Measurements from ENCODE around the gene ZMYND8. TPM values are rescaled to one million over a fixed set of nuclear protein-coding genes. Genes with fewer than 3 reads are reported as not detected.

ZMYND8 gene
- total and polyA plus RNA-seq, 2 of the 8 experiments (the other 6 are each of a cell fraction or from before 2014, with no cell fraction given), result 50.5 to 163 TPM

DNA sequence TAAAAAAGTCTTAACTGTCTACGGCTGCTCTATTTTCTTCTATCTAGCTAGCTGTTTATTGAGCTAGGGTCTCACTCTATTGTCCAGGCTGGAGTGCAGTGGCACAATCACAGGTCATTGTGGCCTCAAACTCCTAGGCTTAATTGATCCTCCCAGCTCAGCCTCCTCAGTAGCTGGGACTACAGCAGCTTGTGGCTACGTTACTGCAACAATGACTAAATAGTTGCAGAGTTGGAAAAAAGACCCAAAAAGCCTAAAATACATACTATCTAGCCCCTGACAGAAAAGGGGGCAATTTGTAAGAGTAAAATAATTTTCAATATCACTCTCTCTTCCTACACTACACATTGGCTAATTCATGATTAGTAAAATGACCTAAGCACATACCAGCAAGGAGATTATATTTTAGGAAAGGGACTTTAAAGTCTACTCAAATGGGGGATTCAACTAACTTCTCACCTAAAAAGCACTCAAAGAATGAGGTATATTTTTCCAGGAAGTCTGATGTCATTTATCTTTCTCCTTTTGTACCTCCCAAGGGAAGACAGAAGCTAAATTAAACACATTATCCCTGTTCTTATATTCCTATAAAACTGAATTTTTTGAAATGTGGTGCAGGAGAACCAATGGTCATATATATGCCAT lies 82.8 kb downstream of the ZMYND8 start:
- Histone ChIP-seq H2AK5ac (ENCODE audit: low read depth, low read length) (no peak overlapping the region), H3K27me3 (replicated peaks in 1 of 4; ENCODE audit: control insufficient read depth in 3 of 4, extremely low read depth in 1 of 4, insufficient read depth in 3 of 4, low read length in 3 of 4) (no peaks in the 10 kb centered on the region), H3K14ac (ENCODE audit: insufficient read length) (no peak overlapping the region), H3K79me1 (ENCODE audit: low read depth, low read length) (peaks cover 11% of the 10 kb centered on the region; the same call in 1 of the 2 replicates), H3K4me3 (ENCODE audit: extremely low read depth in 1 of 4, insufficient read depth in 2 of 4, low read depth in 3 of 4, low read length in 4 of 4) (no peak overlapping the region), H3K23me2 (ENCODE audit: low read depth, low read length) (no peaks in the 10 kb centered on the region), H2AFZ (ENCODE audit: low read length) (no peak overlapping the region), H2BK15ac (ENCODE audit: low read length) (no peak overlapping the region), H3K79me2 (ENCODE audit: control insufficient read depth in 1 of 2, insufficient read depth in 2 of 2, low read length in 2 of 2) (peaks cover 5 to 89% of the 10 kb centered on the region in 2 experiments; a peak in 3 of 4 replicates), H3K36me3 (ENCODE audit: control insufficient read depth in 2 of 4, insufficient read depth in 4 of 4, low read length in 3 of 4) (peaks cover 15 to 74% (median 48%) of the 10 kb centered on the region in 4 experiments; a peak in 7 of 8 replicates), H2BK120ac (replicated peaks; ENCODE audit: low read depth, low read length) (no peak overlapping the region), H3K9ac (replicated peaks in 1 of 4; ENCODE audit: extremely low read depth in 1 of 4, low read depth in 3 of 4, low read length in 3 of 4) (no peak overlapping the region), H3K56ac (replicated peaks; ENCODE audit: insufficient read length, low read depth, low read length) (no peak overlapping the region), H2BK12ac (ENCODE audit: low read depth, low read length) (no peak overlapping the region), H3K23ac (ENCODE audit: insufficient read length) (no peak overlapping the region), H3K27ac (ENCODE audit: low read depth, low read length) (no peak overlapping the region), H4K5ac (ENCODE audit: insufficient read length, low read depth, low read length) (no peak overlapping the region), H2BK20ac (ENCODE audit: low read length) (no peak overlapping the region), H4K8ac (ENCODE audit: extremely low read depth, insufficient read depth, low read length) (no peak overlapping the region), H3K4me2 (ENCODE audit: insufficient read depth in 1 of 2, low read depth in 2 of 2, low read length in 2 of 2) (no peak overlapping the region), H3K4ac (replicated peaks; ENCODE audit: insufficient read length, low read depth, low read length) (no peak overlapping the region), H3K18ac (ENCODE audit: extremely low read depth, low read length) (no peak overlapping the region), H2BK5ac (ENCODE audit: low read depth, low read length) (no peak overlapping the region), H3K4me1 (replicated peaks in 1 of 4; ENCODE audit: control insufficient read depth in 3 of 4, insufficient read depth in 4 of 4, low read length in 3 of 4) (peaks cover 0 to 2% (median 0%) of the 10 kb centered on the region in 4 experiments; a peak in 1 of 7 replicates), H3K9me3 (ENCODE audit: insufficient read depth in 2 of 2, low read depth in 1 of 2, low read length in 1 of 2) (no peaks in the 10 kb centered on the region), H4K20me1 (replicated peaks in 1 of 2; ENCODE audit: control insufficient read depth in 1 of 2, insufficient read depth in 2 of 2, low read length in 2 of 2) (peaks cover 4 to 5% of the 10 kb centered on the region in 2 experiments), H4K91ac (replicated peaks; ENCODE audit: insufficient read length, low read length) (no peak overlapping the region)
- TF ChIP-seq KDM1A (IDR thresholded peaks at IDR 0.05; ENCODE audit: borderline replicate concordance, low read length) (0 out of 2 replicates have a peak, but pooled peaks have one; percentile 23), CHD2 (IDR thresholded peaks at IDR 0.05; ENCODE audit: low read length) (no peak), POLR2A (IDR thresholded peaks at IDR 0.05; ENCODE audit: control extremely low read depth in 1 of 2, low read depth in 2 of 2, low read length in 2 of 2) (no peak)
- POLR2A ChIA-PET (ENCODE audit: partially characterized antibody), result interaction anchor here (1.0 to 9.9 kb wide), 9 partner anchors 8 to 110 kb away, joined by 3 to 71 read pairs (median 6); no protein-coding TSS in a partner anchor
- CTCF ChIA-PET (ENCODE audit: partially characterized antibody), result interaction anchor here (0.6 to 6.5 kb wide), 66 partner anchors 9 to 349 kb away, joined by 3 to 179 read pairs (median 5); partner anchors contain the start of gene NCOA3
- no peak for DNase-seq (ENCODE audit: low read depth in 1 of 2, low spot score in 2 of 2)
- 100% methylated on average over 2 of the region's 2 CpGs; no CpG with 5 or more reads in 1 of the 2 experiments for WGBS, 2 experiments (ENCODE audit: extremely low coverage in 1 of 2, insufficient coverage in 1 of 2, insufficient read length in 1 of 2, insufficient replicate concordance in 2 of 2, low coverage in 1 of 2, low lambda C conversion rate in 2 of 2, missing lambda C conversion rate in 1 of 2)
- no peak for FAIRE-seq

Data from H1 (cell line).